ENCODE results near the gene VWF.

VWF gene

DNA sequence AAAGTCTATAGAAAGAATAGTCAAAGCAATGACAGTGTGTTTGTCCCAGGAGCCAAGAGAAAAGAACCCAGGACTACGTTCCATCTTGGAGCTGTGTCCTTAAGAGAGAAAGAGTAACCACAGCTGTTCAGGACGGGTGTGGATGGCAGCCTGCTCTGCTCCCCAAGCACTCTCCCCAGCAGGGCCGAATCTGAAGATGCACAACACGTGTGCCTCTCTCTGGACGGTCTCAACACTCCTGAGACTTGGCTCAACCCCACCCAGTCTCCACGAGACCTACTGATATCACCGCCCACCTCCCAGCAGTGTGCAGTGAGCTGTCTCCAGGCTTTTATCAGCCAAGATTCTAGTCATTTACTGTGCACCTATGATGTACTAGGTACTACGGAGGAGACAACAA, 152.1 kb downstream of the VWF start:
- TF ChIP-seq, protein P1, sequence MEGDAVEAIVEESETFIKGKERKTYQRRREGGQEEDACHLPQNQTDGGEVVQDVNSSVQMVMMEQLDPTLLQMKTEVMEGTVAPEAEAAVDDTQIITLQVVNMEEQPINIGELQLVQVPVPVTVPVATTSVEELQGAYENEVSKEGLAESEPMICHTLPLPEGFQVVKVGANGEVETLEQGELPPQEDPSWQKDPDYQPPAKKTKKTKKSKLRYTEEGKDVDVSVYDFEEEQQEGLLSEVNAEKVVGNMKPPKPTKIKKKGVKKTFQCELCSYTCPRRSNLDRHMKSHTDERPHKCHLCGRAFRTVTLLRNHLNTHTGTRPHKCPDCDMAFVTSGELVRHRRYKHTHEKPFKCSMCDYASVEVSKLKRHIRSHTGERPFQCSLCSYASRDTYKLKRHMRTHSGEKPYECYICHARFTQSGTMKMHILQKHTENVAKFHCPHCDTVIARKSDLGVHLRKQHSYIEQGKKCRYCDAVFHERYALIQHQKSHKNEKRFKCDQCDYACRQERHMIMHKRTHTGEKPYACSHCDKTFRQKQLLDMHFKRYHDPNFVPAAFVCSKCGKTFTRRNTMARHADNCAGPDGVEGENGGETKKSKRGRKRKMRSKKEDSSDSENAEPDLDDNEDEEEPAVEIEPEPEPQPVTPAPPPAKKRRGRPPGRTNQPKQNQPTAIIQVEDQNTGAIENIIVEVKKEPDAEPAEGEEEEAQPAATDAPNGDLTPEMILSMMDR (IDR thresholded peaks at IDR 0.05; ENCODE audit: borderline replicate concordance, control extremely low read depth, extremely low read depth, insufficient read depth, missing control alignments) = no peak
- in situ Hi-C loops (cut with MboI; ENCODE audit: low sequenced_read_pairs, unreplicated experiment) = no loop called here
- DNase-seq (ENCODE audit: low spot score) = no peak

DNA sequence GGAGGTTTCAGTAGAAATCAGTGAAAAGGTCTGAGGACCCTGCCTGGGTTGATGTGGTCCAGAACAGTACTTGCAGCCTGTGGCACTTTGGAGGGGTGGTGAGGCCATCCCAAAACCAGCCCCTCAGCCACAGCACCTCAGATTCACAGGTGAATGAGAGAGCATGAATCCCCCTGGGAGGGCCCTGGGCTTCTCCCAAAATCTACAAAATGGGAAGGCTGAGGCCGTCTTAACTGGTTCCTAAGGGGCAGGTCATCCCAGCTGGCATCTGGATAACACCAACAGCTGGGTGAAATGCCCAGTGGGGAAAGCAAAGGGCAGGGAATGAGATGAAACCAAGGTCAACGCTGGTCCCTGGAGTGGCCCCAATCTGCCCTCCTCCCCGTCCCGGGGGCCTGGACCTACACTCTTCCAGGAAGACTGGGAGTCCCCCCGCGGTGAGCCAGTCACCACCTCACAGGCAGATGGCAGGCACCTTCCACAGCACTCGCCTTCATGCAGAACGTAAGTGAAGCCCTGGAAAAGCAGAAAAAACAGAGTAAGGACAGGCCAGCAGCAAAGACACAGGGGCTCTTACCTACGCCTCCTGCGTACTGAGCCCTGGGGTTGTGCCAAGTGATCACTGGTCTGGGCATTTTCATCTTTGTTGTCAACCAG, 153.1 kb downstream of the VWF start:
- in situ Hi-C loops (cut with MboI; ENCODE audit: low sequenced_read_pairs, unreplicated experiment) = no loop called here
- no peak for DNase-seq (ENCODE audit: low spot score)
- TF ChIP-seq, protein P1 (IDR thresholded peaks at IDR 0.05; ENCODE audit: borderline replicate concordance, control extremely low read depth, extremely low read depth, insufficient read depth, missing control alignments) = no peak

DNA sequence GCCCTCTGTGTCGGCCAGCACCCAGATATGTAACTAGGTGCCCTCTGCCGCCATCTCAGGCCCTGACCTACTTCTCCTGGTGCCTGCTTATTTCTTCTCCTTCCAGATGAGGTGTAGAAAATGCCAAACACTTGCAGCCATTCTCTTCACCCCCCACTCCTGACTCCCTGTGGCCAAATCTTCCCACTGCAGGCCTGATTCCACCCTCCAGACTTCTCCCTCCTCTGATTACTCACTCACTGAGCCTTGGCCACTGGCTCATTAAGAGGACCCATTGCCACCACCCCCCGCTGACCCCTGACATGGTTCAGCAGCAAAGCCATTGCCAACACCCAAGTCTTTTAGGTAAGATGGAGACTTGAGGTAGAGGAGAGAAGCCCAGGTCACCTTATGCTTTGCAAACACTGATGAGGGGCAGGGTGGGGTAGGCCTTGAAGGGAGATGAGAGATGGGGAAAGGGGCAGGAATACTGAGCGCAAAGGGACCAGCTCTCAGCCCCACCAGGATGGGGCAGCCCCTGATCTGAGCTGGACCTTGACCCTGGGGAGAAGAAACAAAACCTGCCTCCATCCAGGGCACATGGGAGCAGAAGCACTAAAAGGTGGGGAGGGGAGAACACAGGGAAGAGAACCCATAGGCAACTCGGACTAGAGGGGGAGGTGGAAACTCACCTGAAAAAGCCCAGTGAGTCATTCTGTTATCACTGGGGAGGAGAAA, 154.3 kb downstream of the VWF start:
- TF ChIP-seq, protein P1 (IDR thresholded peaks at IDR 0.05; ENCODE audit: borderline replicate concordance, control extremely low read depth, extremely low read depth, insufficient read depth, missing control alignments) = no peak
- no peak for DNase-seq (ENCODE audit: low spot score)
- in situ Hi-C loops (cut with MboI; ENCODE audit: low sequenced_read_pairs, unreplicated experiment) = no loop called here

DNA sequence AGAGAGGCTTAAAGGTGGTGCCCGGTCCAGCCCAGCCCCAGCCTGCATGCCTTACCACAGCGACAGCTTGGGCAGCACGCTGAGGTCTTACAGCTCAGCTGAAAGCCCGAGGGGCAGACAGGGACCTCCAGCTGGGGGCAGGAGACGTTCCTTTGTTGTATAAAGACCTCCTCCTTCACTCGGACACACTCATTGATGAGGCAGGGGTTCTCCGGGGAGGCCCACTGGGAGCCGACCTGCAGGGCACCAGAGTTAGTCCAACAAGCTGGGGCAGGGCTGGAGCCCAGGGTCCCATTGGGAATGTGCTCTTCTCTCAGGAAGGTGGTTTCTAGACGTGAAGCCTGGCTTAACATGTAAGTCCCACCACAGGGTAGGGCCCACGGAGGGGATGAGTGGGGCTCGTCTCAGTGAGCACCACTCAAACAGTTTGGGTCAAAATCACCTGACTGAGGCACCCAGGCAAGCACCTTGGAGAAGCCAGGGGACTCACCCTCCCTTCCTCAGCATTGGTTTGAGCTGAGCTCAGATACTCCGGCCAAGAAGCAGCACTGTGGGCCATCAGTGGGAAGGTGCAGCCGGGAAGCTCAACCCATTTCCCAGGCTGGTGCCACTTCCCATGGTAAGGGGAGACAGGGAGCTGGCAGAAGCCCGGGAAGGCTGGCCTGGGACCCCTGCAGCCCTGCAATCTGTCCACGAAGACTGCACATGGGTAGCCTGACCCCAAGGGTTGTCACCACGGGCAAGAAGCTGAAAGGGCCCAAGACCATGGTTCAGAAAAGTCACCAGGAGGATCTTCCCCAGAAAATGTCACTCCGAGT, 155.1 kb downstream of the VWF start:
- in situ Hi-C loops (cut with MboI; ENCODE audit: low sequenced_read_pairs, unreplicated experiment) = no loop called here
- no peak for DNase-seq (ENCODE audit: low spot score)
- TF ChIP-seq, protein P1 (IDR thresholded peaks at IDR 0.05; ENCODE audit: borderline replicate concordance, control extremely low read depth, extremely low read depth, insufficient read depth, missing control alignments) = no peak

DNA sequence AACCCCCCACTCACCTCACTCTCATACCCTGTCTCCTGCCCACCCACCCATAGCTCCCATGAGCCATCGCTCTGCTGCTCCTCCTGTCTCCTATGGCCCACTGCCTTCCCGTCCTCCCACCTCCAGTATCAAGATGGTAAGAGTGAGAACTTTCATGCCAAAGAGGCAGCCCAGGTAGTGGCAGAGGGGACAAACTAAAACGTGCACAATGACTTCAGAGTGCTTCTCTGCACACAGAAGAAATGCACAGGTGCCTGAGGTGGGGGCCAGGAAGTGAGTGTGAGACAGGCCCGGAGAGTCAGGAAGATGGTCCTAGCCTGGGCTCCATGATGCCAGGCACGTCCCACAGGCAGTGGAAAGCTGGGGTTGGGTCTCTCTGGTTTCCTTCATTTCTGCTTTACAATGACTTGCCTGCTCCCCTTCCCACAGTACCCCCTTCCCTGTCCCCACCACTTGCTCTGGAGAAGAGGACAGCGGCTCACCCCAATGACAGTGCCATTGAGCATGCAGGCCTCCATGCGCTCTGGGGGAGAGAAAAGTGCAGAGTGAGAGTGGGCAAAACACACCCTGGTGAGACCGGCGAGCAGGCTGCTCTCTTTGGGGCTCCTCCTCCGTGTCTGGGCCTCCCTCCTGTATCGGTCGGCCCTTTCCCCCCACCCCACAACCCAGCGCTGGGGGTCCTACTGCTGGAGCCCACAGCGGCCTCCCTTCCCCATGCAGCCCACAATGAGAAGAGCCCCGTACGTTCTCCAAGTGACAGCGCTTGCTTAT, 156.6 kb downstream of the VWF start:
- DNase-seq (ENCODE audit: low spot score) = no peak
- TF ChIP-seq, protein P1 (IDR thresholded peaks at IDR 0.05; ENCODE audit: borderline replicate concordance, control extremely low read depth, extremely low read depth, insufficient read depth, missing control alignments) = no peak
- in situ Hi-C loops (cut with MboI; ENCODE audit: low sequenced_read_pairs, unreplicated experiment) = no loop called here
